Neural cell (in vitro differentiated cells): ENCODE results near the gene FOXK2. TPM values are rescaled to one million over a fixed set of nuclear protein-coding genes. Genes with fewer than 3 reads are reported as not detected.
"Not testable (repeated sequence)": the region's sequence is repeated elsewhere in the genome, so short reads cannot be mapped to it uniquely, and the experiment has no call there.

Experiments
- H2AFZ ChIP-seq: fragments of 200-600, 300-800 bp; sonication (generic), shearing (Covaris generic); 2 replicates; pipeline ENCODE4 v1.6.0; 2014; ENCODE audit warnings: low read depth, mild to moderate bottlenecking, antibody characterized with exemption, low read length, moderate library complexity
- H3F3A ChIP-seq: fragments of 200-600 bp; shearing (Covaris generic); 2 replicates; pipeline ENCODE4 v1.6.1; 2016; ENCODE audit warnings: mild to moderate bottlenecking, moderate library complexity, mixed read lengths, antibody characterized with exemption, low read length; ENCODE audit not compliant: insufficient read depth, poor library complexity, severe bottlenecking
- H3K27ac ChIP-seq: fragments of 200-600, 300-800 bp; sonication (generic), shearing (Covaris generic); 2 replicates; pipeline ENCODE4 v1.5.1; 2014; ENCODE audit warnings: mild to moderate bottlenecking, low read length, moderate library complexity
- H3K27me3 ChIP-seq: fragments of 300-800, 200-600 bp; sonication (generic), shearing (Covaris generic); 2 replicates; pipeline ENCODE4 v1.6.0; 2014; ENCODE audit warnings: mild to moderate bottlenecking, low read depth, low read length, moderate library complexity; ENCODE audit not compliant: insufficient read depth
- H3K36me3 ChIP-seq: fragments of 300-800, 200-600 bp; sonication (generic), shearing (Covaris generic); 2 replicates; pipeline ENCODE4 v1.5.1; 2014; ENCODE audit warnings: mild to moderate bottlenecking, antibody characterized with exemption, low read length, moderate library complexity; ENCODE audit not compliant: insufficient read depth
- H3K4me2 ChIP-seq: fragments of 300-800, 200-600 bp; sonication (generic), shearing (Covaris generic); 2 replicates; pipeline ENCODE4 v1.6.0; 2014; ENCODE audit warnings: mild to moderate bottlenecking, low read length
- H3K4me3 ChIP-seq: fragments of 300-800, 200-600 bp; sonication (generic), shearing (Covaris generic); 2 replicates; pipeline ENCODE4 v1.5.1; 2014; ENCODE audit warnings: mild to moderate bottlenecking, low read length, moderate library complexity
- H3K79me2 ChIP-seq: fragments of 200-600 bp; shearing (Covaris generic); replicated peaks from 2 replicates; pipeline ENCODE4 v1.6.0; 2014; ENCODE audit warnings: mild to moderate bottlenecking, low read length, moderate library complexity; ENCODE audit not compliant: insufficient read depth
- H3K9ac ChIP-seq: fragments of 300-800, 200-600 bp; sonication (generic), shearing (Covaris generic); 2 replicates; pipeline ENCODE4 v1.6.1; 2016; ENCODE audit warnings: mild to moderate bottlenecking, low read length, mixed read lengths
- H3K9me2 ChIP-seq: fragments of 200-600 bp; shearing (Covaris generic); 2 replicates; pipeline ENCODE4 v1.6.1; 2016; ENCODE audit warnings: mild to moderate bottlenecking, low read length, mixed read lengths; ENCODE audit not compliant: insufficient read depth
- H3K9me3 ChIP-seq: fragments of 200-600, 300-800 bp; sonication (generic), shearing (Covaris generic); 2 replicates; pipeline ENCODE4 v1.6.1; 2016; ENCODE audit warnings: mild to moderate bottlenecking, mixed run types, low read length, moderate library complexity, mixed read lengths
- H4K20me1 ChIP-seq: fragments of 200-600 bp; shearing (Covaris generic); 2 replicates; pipeline ENCODE4 v1.6.1; 2016; ENCODE audit warnings: mild to moderate bottlenecking, mixed run types; ENCODE audit not compliant: insufficient read depth
- CTCF ChIP-seq: fragments of 450-650 bp; IDR thresholded peaks from 2 replicates; pipeline ENCODE4 v1.5.1; 2014; ENCODE audit warnings: antibody characterized with exemption, mild to moderate bottlenecking, moderate library complexity; ENCODE audit not compliant: poor library complexity, severe bottlenecking
- EP300 ChIP-seq: fragments of 450-650 bp; conservative IDR thresholded peaks from 2 replicates; pipeline ENCODE4 v1.6.1; 2014; ENCODE audit warnings: antibody characterized with exemption, mild to moderate bottlenecking, moderate library complexity; ENCODE audit not compliant: poor library complexity, severe bottlenecking
- EZH2 ChIP-seq: fragments of 200-600, 300-800 bp; shearing (Covaris generic), sonication (generic); IDR thresholded peaks from 2 replicates; pipeline ENCODE4 v1.6.1; 2014; ENCODE audit warnings: antibody characterized with exemption, low read length, borderline replicate concordance, mild to moderate bottlenecking; ENCODE audit not compliant: insufficient read depth, poor library complexity, severe bottlenecking
- MXI1 ChIP-seq: fragments of 450-650 bp; conservative IDR thresholded peaks from 2 replicates; pipeline ENCODE4 v1.6.1; 2014; ENCODE audit warnings: antibody characterized with exemption, mild to moderate bottlenecking; ENCODE audit not compliant: poor library complexity, severe bottlenecking
- POLR2AphosphoS5 ChIP-seq: IDR thresholded peaks from 2 replicates; pipeline ENCODE4 v1.6.1; 2012
- RAD21 ChIP-seq: fragments of 450-650 bp; conservative IDR thresholded peaks from 2 replicates; pipeline ENCODE4 v1.6.1; 2014; ENCODE audit warnings: antibody characterized with exemption, mild to moderate bottlenecking, moderate library complexity
- REST ChIP-seq: IDR thresholded peaks from 2 replicates; pipeline ENCODE4 v1.6.1; 2012; ENCODE audit warnings: borderline replicate concordance
- SMC3 ChIP-seq: fragments of 450-650 bp; conservative IDR thresholded peaks from 2 replicates; pipeline ENCODE4 v1.6.1; 2014; ENCODE audit warnings: antibody characterized with exemption, mild to moderate bottlenecking, moderate library complexity; ENCODE audit not compliant: poor library complexity
- TAF1 ChIP-seq: IDR thresholded peaks from 2 replicates; pipeline ENCODE4 v1.6.1; 2012; ENCODE audit warnings: low read depth
- polyA plus RNA-seq: library from polyadenylated mRNA; depleted of rRNA; stranded (reverse); fragments of >200 nt; gene quantifications from 2 replicates; pipeline ENCODE4 v1.2.3, GENCODE V29; 2014

FOXK2 gene
- polyA plus RNA-seq, 1 donor from 2014 or later, result 24.4 TPM

GRCh38 chr17:82563318-82563717 lies 43.8 kb downstream of the FOXK2 start:
- Histone ChIP-seq H2AFZ (no peak overlapping the region), H3K9ac (no peak overlapping the region), H3K27me3 (no peaks in the 10 kb centered on the region), H3K36me3 (no peaks in the 10 kb centered on the region), H3K4me2 (no peak overlapping the region), H3K9me3 (no peaks in the 10 kb centered on the region), H3F3A (no peaks in the 10 kb centered on the region), H3K4me3 (no peak overlapping the region), H3K9me2 (no peaks in the 10 kb centered on the region), H4K20me1 (no peaks in the 10 kb centered on the region), H3K79me2 (peaks cover 36% of the 10 kb centered on the region), H3K27ac (no peak overlapping the region)
- TF ChIP-seq CTCF (no peak), MXI1 (no peak), RAD21 (no peak), EZH2 (no peak), REST (no peak), POLR2AphosphoS5 (no peak), SMC3 (no peak), TAF1 (no peak), EP300 (no peak)

GRCh38 chr17:82563745-82564144 lies 44.2 kb downstream of the FOXK2 start:
- H3K79me2 ChIP-seq, result peaks cover 33% of the 10 kb centered on the region
- H3K9me3 ChIP-seq, H3F3A ChIP-seq, H3K4me3 ChIP-seq, H3K4me2 ChIP-seq, H3K9ac ChIP-seq, H3K9me2 ChIP-seq, H3K36me3 ChIP-seq, H3K27me3 ChIP-seq, H3K27ac ChIP-seq, H2AFZ ChIP-seq, H4K20me1 ChIP-seq: not testable (repeated sequence)

GRCh38 chr17:82564241-82564640 lies 44.7 kb downstream of the FOXK2 start:
- TF ChIP-seq SMC3 (no peak), TAF1 (no peak), POLR2AphosphoS5 (no peak), MXI1 (no peak), RAD21 (no peak), EZH2 (no peak), EP300 (no peak), CTCF (no peak), REST (no peak)
- no peaks in the 10 kb centered on the region for H3K9me2 ChIP-seq
- H2AFZ ChIP-seq, result no peak overlapping the region
- H3K27ac ChIP-seq, result no peak overlapping the region
- H3K27me3 ChIP-seq, result no peaks in the 10 kb centered on the region
- no peaks in the 10 kb centered on the region for H3K9me3 ChIP-seq
- H3K36me3 ChIP-seq, result no peaks in the 10 kb centered on the region
- no peaks in the 10 kb centered on the region for H4K20me1 ChIP-seq
- no peak overlapping the region for H3K4me2 ChIP-seq
- H3K79me2 ChIP-seq, result peaks cover 32% of the 10 kb centered on the region
- no peak overlapping the region for H3K9ac ChIP-seq
- no peaks in the 10 kb centered on the region for H3F3A ChIP-seq
- no peak overlapping the region for H3K4me3 ChIP-seq
